Heart right ventricle (tissue), 16 donors: ENCODE results near the gene PSMB10. TPM values are rescaled to one million over a fixed set of nuclear protein-coding genes. Genes with fewer than 3 reads are reported as not detected.
"Not testable (repeated sequence)": the region's sequence is repeated elsewhere in the genome, so short reads cannot be mapped to it uniquely, and the experiment has no call there.

ENCODE experiments used
- ATAC-seq, 8 donors: fragments of 200-7000 bp; cut with Tn5 transposase; one replicate each; pipeline ENCODE4 v1.9.1; 2020; ENCODE audit warnings: mild to moderate bottlenecking in 8 of 8, moderate library complexity in 8 of 8, moderate number of reproducible peaks in 1 of 8
- DNase-seq, 2 donors: peaks; one replicate each; pipeline ENCODE4 v3.0.0-alpha.2; 2020
- H3K27ac ChIP-seq, 10 donors: fragments of 200-600 bp; sonication (generic) in 2 of 10; one replicate each; pipeline versions ENCODE4 v1.5.0 to v1.8.0; 2020 to 2022; ENCODE audit warnings: mild to moderate bottlenecking in 3 of 10
- H3K27me3 ChIP-seq, 7 donors: fragments of 200-600 bp; one replicate each; pipeline ENCODE4 v1.8.0; 2021 to 2022; ENCODE audit warnings: mild to moderate bottlenecking in 2 of 7
- H3K36me3 ChIP-seq, 9 donors: fragments of 200-600 bp; sonication (generic) in 1 of 9; one replicate each; pipeline versions ENCODE4 v1.5.0 to v1.8.0; 2020 to 2022; ENCODE audit warnings: mild to moderate bottlenecking in 2 of 9
- H3K4me1 ChIP-seq, 9 donors: fragments of 200-600 bp; sonication (generic) in 1 of 9; one replicate each; pipeline versions ENCODE4 v1.5.0 to v1.8.0; 2020 to 2022; ENCODE audit warnings: mild to moderate bottlenecking in 4 of 9
- H3K4me3 ChIP-seq, 10 donors: fragments of 200-600 bp; sonication (generic) in 2 of 10; one replicate each; pipeline versions ENCODE4 v1.5.0 to v1.8.0; 2020 to 2022; ENCODE audit warnings: mild to moderate bottlenecking in 7 of 10, moderate library complexity in 2 of 10
- H3K9me3 ChIP-seq, 11 donors: fragments of 200-600 bp in 10 of 11; sonication (generic) in 2 of 11; one replicate each; pipeline versions ENCODE4 v1.5.0 to v1.8.0; 2013 to 2022; ENCODE audit warnings: mild to moderate bottlenecking in 2 of 11, control low read depth in 1 of 11, moderate library complexity in 1 of 11
- CTCF ChIP-seq, 9 donors: fragments of 200-600 bp; sonication (generic) in 2 of 9; IDR thresholded peaks; one replicate each; pipeline versions ENCODE4 v1.5.0 to v1.8.0; 2021 to 2022; ENCODE audit warnings: antibody characterized with exemption in 9 of 9, mild to moderate bottlenecking in 5 of 9, moderate library complexity in 1 of 9
- WGBS, 2 donors: extraction: QIAGEN DNeasy Blood & Tissue Kit; methylation state at CpG; one replicate each; pipeline ENCODE4 v1.1.7; 2013; ENCODE audit warnings: inconsistent platforms in 1 of 2; 5-methylcytosine and 5-hydroxymethylcytosine counted together
- intact Hi-C, 10 donors: fragments of 100-400 bp; cut with DNase I; formaldehyde crosslinking; loops; one replicate each; pipeline versions ENCODE4 v1.11.1 to v1.14.2; 2022
- polyA plus RNA-seq, 2 donors: library from polyadenylated mRNA; stranded (reverse); fragments of 200-250 nt; gene quantifications; one replicate each; pipeline ENCODE4 v1.2.3, GENCODE V29; 2013
- total RNA-seq, 10 donors: library from RNA; stranded (reverse); fragmentation: NEBNext Ultra II Directional in 3 of 10; extraction: Animal tissue kit (Norgen Biotek cat#: 25700) in 3 of 10; gene quantifications; one replicate each; pipeline versions ENCODE4 v1.2.1 to v1.2.4, GENCODE V29; 2021 to 2023
- donor health status: Arrhythmogenic right ventricular cardiomyopathy.
- donor health status: ischemic (EF 13 %, LVEDD 7.1; RV severe dilation, severe dysfunction).
- donor health status: healthy with polysubstance abuse.
- donor health status: DM: no; HTN: yes; CAD: no.
- donor health status: DM: no; HTN: no; CAD: no.
- donor health status: ischemic (EF 25% LVEDD 6.9; RV normal size, moderate dysfunction).
- donor health status: ischemic (EF 25% LVEDD 5.7; RV mildly dilated, moderate dysfunction).
- donor health status: healthy.
- donor health status: DM: yes; HTN: yes; CAD: no.
- donor health status: Ischemic cardiomyopathy.
- donor health status: ischemic (EF 35%, LVEDD 5.7; RV mildly dilated, moderate dysfunction).
- donor health status: nonischemic (EF 11% LVEDD 7.7; RV severe dilation, severe dysfunction).
- donor health status: DM: yes; HTN: yes; CAD: no.
- donor health status: PGD.
- donor health status: ischemic (EF 29% LVEDD 5.4; RV normal size, mild dysfunction).
- donor health status: nonischemic (EF 23%, LVEDD 6.1; RV moderate dilation, normal function).

PSMB10 gene
- total and polyA plus RNA-seq, 12 donors, result 48.9 to 170 (median 63.6) TPM

- Histone ChIP-seq H3K27me3 (no peaks in the 10 kb centered on the region), H3K9me3 (no peaks in the 10 kb centered on the region), H3K4me3 (no peak overlapping the region), H3K27ac (peak overlapping the region in 4 of 10 donors; percentile 47 to 83 (median 72)), H3K36me3 (peaks cover 0 to 68% (median 6%) of the 10 kb centered on the region in 9 donors), H3K4me1 (peaks cover 23 to 65% (median 45%) of the 10 kb centered on the region in 9 donors)
- intact Hi-C loops, result loop anchor here in 1 of 10 donors (5.0 kb wide), 2 partner anchors 34 to 84 kb away; partner anchors contain the start of gene NRN1L
- DNase-seq (no peak), ATAC-seq (peak in 1 of 8 donors; percentile 22)
- 73 to 77% methylated on average over 7 of the region's 7 CpGs for WGBS, 2 donors
- no peak for TF ChIP-seq CTCF (IDR thresholded peaks at IDR 0.05)
These were observed 20.6 kb downstream of the PSMB10 start for GRCh38 chr16:67915831-67916723.

GRCh38 chr16:67915496-67915769 is 21.2 kb downstream of the PSMB10 start:
- not testable (repeated sequence) for H3K4me3 ChIP-seq, DNase-seq, H3K9me3 ChIP-seq, H3K27ac ChIP-seq, ATAC-seq, H3K27me3 ChIP-seq
- Histone ChIP-seq H3K4me1 (peaks cover 26 to 65% (median 44%) of the 10 kb centered on the region in 9 donors), H3K36me3 (peaks cover 0 to 74% (median 12%) of the 10 kb centered on the region in 9 donors)
- WGBS, 2 donors, result 60 to 61% methylated on average over 1 to 2 of the region's 2 CpGs
- intact Hi-C loops, result loop anchor here in 1 of 10 donors (5.0 kb wide), 2 partner anchors 33 to 83 kb away; partner anchors contain the start of gene NRN1L

- intact Hi-C loops, result loop anchor here in 1 of 10 donors (5.0 kb wide), 2 partner anchors 33 to 83 kb away; partner anchors contain the start of gene NRN1L
- Histone ChIP-seq H3K9me3 (no peaks in the 10 kb centered on the region), H3K4me1 (peaks cover 26 to 64% (median 40%) of the 10 kb centered on the region in 9 donors), H3K27ac (no peak overlapping the region), H3K27me3 (no peaks in the 10 kb centered on the region), H3K36me3 (peaks cover 0 to 78% (median 17%) of the 10 kb centered on the region in 9 donors), H3K4me3 (no peak overlapping the region)
- DNase-seq, result no peak
- ATAC-seq, result no peak
- TF ChIP-seq CTCF (IDR thresholded peaks at IDR 0.05), result no peak
- WGBS, 2 donors, result 76 to 82% methylated on average over 7 of the region's 7 CpGs
These were observed 21.7 kb downstream of the PSMB10 start for GRCh38 chr16:67914758-67915495.

- Histone ChIP-seq H3K27ac (no peak overlapping the region), H3K27me3 (no peaks in the 10 kb centered on the region), H3K36me3 (peaks cover 0 to 76% (median 23%) of the 10 kb centered on the region in 9 donors), H3K4me1 (peaks cover 0 to 16% (median 6%) of the 10 kb centered on the region in 9 donors), H3K9me3 (no peaks in the 10 kb centered on the region), H3K4me3 (no peak overlapping the region)
- DNase-seq (no peak), ATAC-seq (no peak)
- intact Hi-C loops, result no loop called here
- no peak for TF ChIP-seq CTCF (IDR thresholded peaks at IDR 0.05)
- 63 to 73% methylated on average over 2 of the region's 2 CpGs for WGBS, 2 donors
These were observed 26.5 kb downstream of the PSMB10 start for GRCh38 chr16:67910158-67910557.
